Measurements from ENCODE around the gene MRGPRG.
A peak's percentile ranks its signal among the peaks of the same experiment; 100 is the strongest.

MRGPRG gene

GRCh38 chr11:3227568-3228444 lies 9.2 kb upstream of the MRGPRG start:
- Histone ChIP-seq H3K23ac (ENCODE audit: low read length) (no peak overlapping the region), H3K36me3 (ENCODE audit: control insufficient read depth, insufficient read depth, low read length) (no peaks in the 10 kb centered on the region), H2BK5ac (ENCODE audit: low read length) (no peak overlapping the region), H3K18ac (ENCODE audit: low read length) (no peak overlapping the region), H3K79me1 (ENCODE audit: low read length) (no peaks in the 10 kb centered on the region), H3K4me2 (ENCODE audit: low read length) (no peak overlapping the region), H3K4me3 (ENCODE audit: low read length) (no peak overlapping the region), H3K9ac (ENCODE audit: low read length) (no peak overlapping the region), H3K4me1 (ENCODE audit: control insufficient read depth, low read depth, low read length) (no peaks in the 10 kb centered on the region), H3K56ac (ENCODE audit: low read length) (no peak overlapping the region), H4K5ac (ENCODE audit: low read length) (no peak overlapping the region), H3K4ac (ENCODE audit: low read depth, low read length) (no peak overlapping the region), H3K79me2 (ENCODE audit: control insufficient read depth, insufficient read depth, low read length) (no peaks in the 10 kb centered on the region), H3K27me3 (ENCODE audit: insufficient read depth, low read length, poor library complexity) (no peaks in the 10 kb centered on the region), H3K27ac (ENCODE audit: low read depth, low read length) (no peak overlapping the region), H4K8ac (ENCODE audit: low read depth, low read length) (no peak overlapping the region), H2BK120ac (ENCODE audit: low read depth, low read length) (no peak overlapping the region), H2AK5ac (ENCODE audit: low read length) (no peak overlapping the region), H2BK15ac (replicated peaks; ENCODE audit: low read depth) (no peak overlapping the region)
- WGBS (ENCODE audit: extremely low coverage, insufficient coverage, low lambda C conversion rate) = no CpG with 5 or more reads among the region's 46 CpGs
- DNase-seq = no peak

- no peak for DNase-seq
- H2BK5ac ChIP-seq (ENCODE audit: low read length) = no peak overlapping the region
- H3K4ac ChIP-seq (ENCODE audit: low read depth, low read length) = no peak overlapping the region
- H3K4me2 ChIP-seq (ENCODE audit: low read length) = no peak overlapping the region
- H4K5ac ChIP-seq (ENCODE audit: low read length) = no peak overlapping the region
- H3K27me3 ChIP-seq (ENCODE audit: insufficient read depth, low read length, poor library complexity) = no peaks in the 10 kb centered on the region
- WGBS (ENCODE audit: extremely low coverage, insufficient coverage, low lambda C conversion rate) = no CpG with 5 or more reads among the region's 18 CpGs
- H3K36me3 ChIP-seq (ENCODE audit: control insufficient read depth, insufficient read depth, low read length) = no peaks in the 10 kb centered on the region
- H3K4me3 ChIP-seq (ENCODE audit: low read length) = no peak overlapping the region
- H4K8ac ChIP-seq (ENCODE audit: low read depth, low read length) = no peak overlapping the region
- H3K23ac ChIP-seq (ENCODE audit: low read length) = no peak overlapping the region
- no peak overlapping the region for H3K27ac ChIP-seq (ENCODE audit: low read depth, low read length)
- H3K9ac ChIP-seq (ENCODE audit: low read length) = no peak overlapping the region
- H3K56ac ChIP-seq (ENCODE audit: low read length) = no peak overlapping the region
- no peak overlapping the region for H2BK15ac ChIP-seq (replicated peaks; ENCODE audit: low read depth)
- H2AK5ac ChIP-seq (ENCODE audit: low read length) = no peak overlapping the region
- no peak overlapping the region for H2BK120ac ChIP-seq (ENCODE audit: low read depth, low read length)
- no peaks in the 10 kb centered on the region for H3K79me2 ChIP-seq (ENCODE audit: control insufficient read depth, insufficient read depth, low read length)
- no peaks in the 10 kb centered on the region for H3K79me1 ChIP-seq (ENCODE audit: low read length)
- H3K4me1 ChIP-seq (ENCODE audit: control insufficient read depth, low read depth, low read length) = no peaks in the 10 kb centered on the region
- H3K18ac ChIP-seq (ENCODE audit: low read length) = no peak overlapping the region
Observed at GRCh38 chr11:3226846-3227567, 8.4 kb upstream of the MRGPRG start.

- Histone ChIP-seq H2BK5ac (ENCODE audit: low read length) (no peak overlapping the region), H3K27me3 (ENCODE audit: insufficient read depth, low read length, poor library complexity) (no peaks in the 10 kb centered on the region), H4K5ac (ENCODE audit: low read length) (no peak overlapping the region), H3K23ac (ENCODE audit: low read length) (no peak overlapping the region), H3K56ac (ENCODE audit: low read length) (no peak overlapping the region), H3K4me1 (ENCODE audit: control insufficient read depth, low read depth, low read length) (no peaks in the 10 kb centered on the region), H3K79me2 (ENCODE audit: control insufficient read depth, insufficient read depth, low read length) (no peaks in the 10 kb centered on the region), H3K27ac (ENCODE audit: low read depth, low read length) (no peak overlapping the region), H2AK5ac (ENCODE audit: low read length) (no peak overlapping the region), H3K79me1 (ENCODE audit: low read length) (no peaks in the 10 kb centered on the region), H3K4ac (ENCODE audit: low read depth, low read length) (no peak overlapping the region), H3K4me2 (ENCODE audit: low read length) (no peak overlapping the region), H2BK15ac (replicated peaks; ENCODE audit: low read depth) (no peak overlapping the region), H4K8ac (ENCODE audit: low read depth, low read length) (no peak overlapping the region), H3K4me3 (ENCODE audit: low read length) (no peak overlapping the region), H2BK120ac (ENCODE audit: low read depth, low read length) (no peak overlapping the region), H3K9ac (ENCODE audit: low read length) (no peak overlapping the region), H3K36me3 (ENCODE audit: control insufficient read depth, insufficient read depth, low read length) (no peaks in the 10 kb centered on the region), H3K18ac (ENCODE audit: low read length) (no peak overlapping the region)
- no peak for DNase-seq
- no CpG with 5 or more reads among the region's 21 CpGs for WGBS (ENCODE audit: extremely low coverage, insufficient coverage, low lambda C conversion rate)
Observed at GRCh38 chr11:3225826-3226750, 7.5 kb upstream of the MRGPRG start.

GRCh38 chr11:3225159-3225758 lies 6.6 kb upstream of the MRGPRG start:
- Histone ChIP-seq H2BK15ac (replicated peaks; ENCODE audit: low read depth) (no peak overlapping the region), H3K36me3 (ENCODE audit: control insufficient read depth, insufficient read depth, low read length) (no peaks in the 10 kb centered on the region), H3K4me2 (ENCODE audit: low read length) (no peak overlapping the region), H3K4me1 (ENCODE audit: control insufficient read depth, low read depth, low read length) (no peaks in the 10 kb centered on the region), H3K27ac (ENCODE audit: low read depth, low read length) (no peak overlapping the region), H3K9ac (ENCODE audit: low read length) (no peak overlapping the region), H3K18ac (ENCODE audit: low read length) (no peak overlapping the region), H3K4ac (ENCODE audit: low read depth, low read length) (no peak overlapping the region), H3K56ac (ENCODE audit: low read length) (no peak overlapping the region), H3K79me1 (ENCODE audit: low read length) (no peaks in the 10 kb centered on the region), H3K79me2 (ENCODE audit: control insufficient read depth, insufficient read depth, low read length) (no peaks in the 10 kb centered on the region), H3K27me3 (ENCODE audit: insufficient read depth, low read length, poor library complexity) (no peaks in the 10 kb centered on the region), H2BK5ac (ENCODE audit: low read length) (no peak overlapping the region), H3K4me3 (ENCODE audit: low read length) (no peak overlapping the region), H3K23ac (ENCODE audit: low read length) (no peak overlapping the region), H4K8ac (ENCODE audit: low read depth, low read length) (no peak overlapping the region), H2BK120ac (ENCODE audit: low read depth, low read length) (no peak overlapping the region), H4K5ac (ENCODE audit: low read length) (no peak overlapping the region), H2AK5ac (ENCODE audit: low read length) (no peak overlapping the region)
- no CpG with 5 or more reads among the region's 17 CpGs for whole genome bisulfite sequencing (ENCODE audit: extremely low coverage, insufficient coverage, low lambda C conversion rate)
- peak; percentile 28 for DNase-seq

- no peak overlapping the region for H2AK5ac ChIP-seq (ENCODE audit: low read length)
- WGBS (ENCODE audit: extremely low coverage, insufficient coverage, low lambda C conversion rate) = no CpG with 5 or more reads among the region's 21 CpGs
- no peak overlapping the region for H3K4me2 ChIP-seq (ENCODE audit: low read length)
- no peak overlapping the region for H4K8ac ChIP-seq (ENCODE audit: low read depth, low read length)
- H3K79me2 ChIP-seq (ENCODE audit: control insufficient read depth, insufficient read depth, low read length) = no peaks in the 10 kb centered on the region
- H3K79me1 ChIP-seq (ENCODE audit: low read length) = no peaks in the 10 kb centered on the region
- H3K4me1 ChIP-seq (ENCODE audit: control insufficient read depth, low read depth, low read length) = no peaks in the 10 kb centered on the region
- H3K4me3 ChIP-seq (ENCODE audit: low read length) = no peak overlapping the region
- H3K23ac ChIP-seq (ENCODE audit: low read length) = no peak overlapping the region
- no peak overlapping the region for H2BK5ac ChIP-seq (ENCODE audit: low read length)
- H3K18ac ChIP-seq (ENCODE audit: low read length) = no peak overlapping the region
- no peak overlapping the region for H2BK15ac ChIP-seq (replicated peaks; ENCODE audit: low read depth)
- no peak overlapping the region for H4K5ac ChIP-seq (ENCODE audit: low read length)
- H3K4ac ChIP-seq (ENCODE audit: low read depth, low read length) = no peak overlapping the region
- no peak overlapping the region for H2BK120ac ChIP-seq (ENCODE audit: low read depth, low read length)
- no peak overlapping the region for H3K9ac ChIP-seq (ENCODE audit: low read length)
- no peaks in the 10 kb centered on the region for H3K36me3 ChIP-seq (ENCODE audit: control insufficient read depth, insufficient read depth, low read length)
- peak; percentile 37 for DNase-seq
- no peaks in the 10 kb centered on the region for H3K27me3 ChIP-seq (ENCODE audit: insufficient read depth, low read length, poor library complexity)
- no peak overlapping the region for H3K27ac ChIP-seq (ENCODE audit: low read depth, low read length)
- peak overlapping the region; percentile 3 for H3K56ac ChIP-seq (ENCODE audit: low read length)
Observed at GRCh38 chr11:3224401-3225057, 5.9 kb upstream of the MRGPRG start.

Measured in mesendoderm (in vitro differentiated cells).